Amniotic stem cell (primary cell): ENCODE results near the gene CCL2.

Source experiments
- DNase-seq: peaks from one replicate; lab custom pipeline; 2025; lab: John Stamatoyannopoulos, UW

The CCL2 gene

GRCh38 chr17:34265711-34266110 lies 10.6 kb downstream of the CCL2 start:
- no peak for DNase-seq

GRCh38 chr17:34269969-34270368 lies 14.9 kb downstream of the CCL2 start, which contains the start of gene CCL7:
CCL7 (plus strand) TSS chr17:34270221; CDS start chr17:34270291, 70 bp downstream.
- DNase-seq: no peak

GRCh38 chr17:34275881-34276280 lies 20.8 kb downstream of the CCL2 start:
- peak; percentile 26 for DNase-seq

GRCh38 chr17:34276826-34277225 lies 21.7 kb downstream of the CCL2 start:
- DNase-seq: no peak

GRCh38 chr17:34283571-34283970 lies 28.5 kb downstream of the CCL2 start:
- no peak for DNase-seq

GRCh38 chr17:34285286-34285792 lies 30.3 kb downstream of the CCL2 start, which contains the start of gene CCL11:
CCL11 (plus strand) TSS chr17:34285742; CDS start chr17:34285809, 67 bp downstream.
- DNase-seq: no peak

- DNase-seq: no peak
Observed at GRCh38 chr17:34287875-34288274, 32.8 kb downstream of the CCL2 start.

- DNase-seq: no peak
Observed at GRCh38 chr17:34290586-34290985, 35.5 kb downstream of the CCL2 start.

GRCh38 chr17:34291721-34292348 lies 36.8 kb downstream of the CCL2 start:
- no peak for DNase-seq

- DNase-seq: no peak
Observed at GRCh38 chr17:34299027-34299426, 43.9 kb downstream of the CCL2 start.

GRCh38 chr17:34299956-34300577 lies 45.0 kb downstream of the CCL2 start:
- DNase-seq: no peak

- no peak for DNase-seq
Observed at GRCh38 chr17:34300652-34301370, 45.7 kb downstream of the CCL2 start.

GRCh38 chr17:34301986-34302385 lies 46.9 kb downstream of the CCL2 start:
- DNase-seq: no peak

- no peak for DNase-seq
Observed at GRCh38 chr17:34302636-34303035, 47.6 kb downstream of the CCL2 start.

- DNase-seq: no peak
Observed at GRCh38 chr17:34303606-34304005, 48.5 kb downstream of the CCL2 start.

GRCh38 chr17:34305061-34305460 lies 50.0 kb downstream of the CCL2 start:
- DNase-seq: no peak

- no peak for DNase-seq
Observed at GRCh38 chr17:34305606-34306005, 50.5 kb downstream of the CCL2 start.

- no peak for DNase-seq
Observed at GRCh38 chr17:34306466-34306865, 51.4 kb downstream of the CCL2 start.
